Neural progenitor cell (in vitro differentiated cells): Measurements from ENCODE around the gene MN1. TPM values are rescaled to one million over a fixed set of nuclear protein-coding genes. Genes with fewer than 3 reads are reported as not detected.

Experiments
- DNase-seq: peaks from one replicate; pipeline ENCODE4 v3.0.0-alpha.2; 2016; ENCODE audit warnings: low spot score
- H2AFZ ChIP-seq: fragments of 200-600 bp; sonication (generic); replicated peaks from 2 replicates; pipeline ENCODE4 v1.6.1; 2016; ENCODE audit warnings: antibody characterized with exemption
- H3F3A ChIP-seq: fragments of 200-600 bp; sonication (generic); 2 replicates; pipeline ENCODE4 v1.6.1; 2016; ENCODE audit warnings: antibody characterized with exemption, low read depth
- H3K27ac ChIP-seq: fragments of 200-600 bp; sonication (generic); 2 replicates; pipeline ENCODE4 v1.5.1; 2016; ENCODE audit warnings: mild to moderate bottlenecking
- H3K27me3 ChIP-seq: fragments of 200-600 bp; sonication (generic); 2 replicates; pipeline ENCODE4 v1.6.1; 2016; ENCODE audit warnings: mild to moderate bottlenecking, moderate library complexity
- H3K36me3 ChIP-seq: fragments of 200-600 bp; sonication (generic); 2 replicates; pipeline ENCODE4 v1.5.1; 2016
- H3K4me1 ChIP-seq: fragments of 200-600 bp; sonication (generic); 2 replicates; pipeline ENCODE4 v1.6.1; 2016; ENCODE audit warnings: mixed run types
- H3K4me2 ChIP-seq: fragments of 200-600 bp; sonication (generic); 2 replicates; pipeline ENCODE4 v1.6.1; 2016
- H3K4me3 ChIP-seq: fragments of 200-600 bp; sonication (generic); 2 replicates; pipeline ENCODE4 v1.5.1; 2016
- H3K79me2 ChIP-seq: fragments of 200-600 bp; sonication (generic); 2 replicates; pipeline ENCODE4 v1.6.1; 2016; ENCODE audit warnings: low read depth
- H3K9ac ChIP-seq: fragments of 200-600 bp; sonication (generic); 2 replicates; pipeline ENCODE4 v1.6.1; 2016
- H3K9me3 ChIP-seq: fragments of 200-600 bp; sonication (generic); 2 replicates; pipeline ENCODE4 v1.5.1; 2016; ENCODE audit warnings: low read depth
- H4K20me1 ChIP-seq: fragments of 200-600 bp; sonication (generic); 2 replicates; pipeline ENCODE4 v1.6.1; 2016; ENCODE audit warnings: low read depth
- H3K27ac Mint-ChIP-seq: 3 replicates; pipeline ENCODE4 v1.8.0; 2021; ENCODE audit warnings: mixed read lengths
- H3K27me3 Mint-ChIP-seq: 2 replicates; pipeline ENCODE4 v1.8.0; 2022; ENCODE audit warnings: low read depth, mild to moderate bottlenecking, inconsistent platforms, moderate library complexity, mixed read lengths; ENCODE audit not compliant: insufficient read depth
- H3K36me3 Mint-ChIP-seq: 3 replicates; pipeline ENCODE4 v1.8.0; 2021; ENCODE audit warnings: mixed read lengths
- H3K4me1 Mint-ChIP-seq: 3 replicates; pipeline ENCODE4 v1.8.0; 2021; ENCODE audit warnings: mixed read lengths
- H3K4me3 Mint-ChIP-seq: 3 replicates; pipeline ENCODE4 v1.8.0; 2021; ENCODE audit warnings: mild to moderate bottlenecking, moderate library complexity, mixed read lengths
- H3K9me3 Mint-ChIP-seq: 3 replicates; pipeline ENCODE4 v1.8.0; 2020; ENCODE audit warnings: mixed read lengths
- CTCF ChIP-seq: fragments of 200-600 bp; sonication (generic); IDR thresholded peaks from 2 replicates; pipeline ENCODE4 v1.5.1; 2017; ENCODE audit warnings: antibody characterized with exemption, mild to moderate bottlenecking
- EZH2 ChIP-seq: fragments of 200-600 bp; sonication (generic); IDR thresholded peaks from 2 replicates; pipeline ENCODE4 v1.6.1; 2017; ENCODE audit warnings: antibody characterized with exemption, mild to moderate bottlenecking, moderate library complexity
- EZH2phosphoT487 ChIP-seq: fragments of 200-600 bp; sonication (generic); IDR thresholded peaks from 2 replicates; pipeline ENCODE4 v1.6.1; 2017; ENCODE audit warnings: antibody characterized with exemption
- total RNA-seq: library from RNA; depleted of rRNA; stranded (reverse); fragments of >200 nt; gene quantifications from 2 replicates; pipeline ENCODE4 v1.2.3, GENCODE V29; 2015; ENCODE audit warnings: low replicate concordance

MN1 gene
- total RNA-seq, 1 donor from 2014 or later, result 13.3 TPM

DNA sequence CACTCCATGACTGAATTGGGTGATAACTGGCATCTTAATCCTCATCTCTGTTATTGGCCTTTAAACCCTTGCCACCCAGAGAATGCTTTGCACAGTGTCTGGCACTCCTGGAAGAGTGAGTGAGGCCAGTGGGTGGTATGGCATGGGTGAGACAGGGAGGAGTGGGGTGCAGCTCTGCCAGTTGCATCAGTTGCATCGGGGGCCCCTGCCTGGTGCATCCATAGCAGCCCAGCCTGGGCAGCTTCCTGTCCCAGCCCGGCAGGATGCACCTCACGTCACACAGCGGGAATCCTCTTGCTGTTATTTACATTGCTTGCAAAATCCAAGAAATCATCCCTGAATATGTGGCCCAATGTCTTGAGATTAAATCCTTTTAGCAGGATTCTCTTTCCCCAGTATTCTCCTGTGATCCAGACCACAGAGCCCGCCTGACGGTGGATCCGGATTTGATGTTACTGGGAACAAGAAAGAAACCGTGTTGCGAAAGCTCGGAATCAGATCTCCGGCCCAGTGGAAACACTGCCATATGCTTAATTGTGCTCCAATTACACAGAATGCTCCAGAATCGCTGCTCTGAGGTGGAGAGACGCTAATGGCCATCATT is 37.6 kb upstream of the MN1 start:
- Histone ChIP-seq H3K36me3 (no peaks in the 10 kb centered on the region), H3K9me3 (no peaks in the 10 kb centered on the region), H2AFZ (no peak overlapping the region), H3K79me2 (no peaks in the 10 kb centered on the region), H4K20me1 (no peaks in the 10 kb centered on the region), H3K27ac (no peak overlapping the region), H3K4me3 (no peak overlapping the region), H3K27me3 (no peaks in the 10 kb centered on the region), H3K4me2 (no peak overlapping the region), H3K4me1 (peaks cover 3% of the 10 kb centered on the region), H3K9ac (no peak overlapping the region), H3F3A (no peaks in the 10 kb centered on the region)
- peaks cover 8% of the 10 kb centered on the region for H3K9me3 Mint-ChIP-seq
- peaks cover 6% of the 10 kb centered on the region for H3K36me3 Mint-ChIP-seq
- H3K4me3 Mint-ChIP-seq, result no peak overlapping the region
- no peak for TF ChIP-seq CTCF
- no peak for TF ChIP-seq EZH2
- TF ChIP-seq EZH2phosphoT487, result no peak
- peaks cover 11% of the 10 kb centered on the region for H3K27me3 Mint-ChIP-seq
- peaks cover 45% of the 10 kb centered on the region for H3K4me1 Mint-ChIP-seq
- DNase-seq, result no peak
- no peak overlapping the region for H3K27ac Mint-ChIP-seq

GRCh38 chr22:27836181-27836580 is 34.6 kb upstream of the MN1 start:
- H2AFZ ChIP-seq, result no peak overlapping the region
- no peaks in the 10 kb centered on the region for H3K79me2 ChIP-seq
- peaks cover 6% of the 10 kb centered on the region for H3K36me3 Mint-ChIP-seq
- H3K4me1 ChIP-seq, result peaks cover 3% of the 10 kb centered on the region
- no peaks in the 10 kb centered on the region for H3K9me3 ChIP-seq
- peaks cover 32% of the 10 kb centered on the region for H3K4me1 Mint-ChIP-seq
- no peaks in the 10 kb centered on the region for H4K20me1 ChIP-seq
- H3K27ac ChIP-seq, result no peak overlapping the region
- peaks cover 8% of the 10 kb centered on the region for H3K9me3 Mint-ChIP-seq
- no peak overlapping the region for H3K4me2 ChIP-seq
- DNase-seq, result no peak
- no peak overlapping the region for H3K27ac Mint-ChIP-seq
- H3K27me3 Mint-ChIP-seq, result peaks cover 17% of the 10 kb centered on the region
- no peaks in the 10 kb centered on the region for H3K36me3 ChIP-seq
- no peak overlapping the region for H3K4me3 ChIP-seq
- no peak for TF ChIP-seq EZH2phosphoT487
- TF ChIP-seq CTCF, result no peak
- no peak for TF ChIP-seq EZH2
- H3K4me3 Mint-ChIP-seq, result peak overlapping the region; percentile 33
- H3K27me3 ChIP-seq, result no peaks in the 10 kb centered on the region
- H3F3A ChIP-seq, result no peaks in the 10 kb centered on the region
- H3K9ac ChIP-seq, result no peak overlapping the region

- Histone ChIP-seq H3K4me1 (peaks cover 3% of the 10 kb centered on the region), H3K9me3 (no peaks in the 10 kb centered on the region), H3K27ac (no peak overlapping the region), H4K20me1 (no peaks in the 10 kb centered on the region), H3K4me3 (no peak overlapping the region), H3K36me3 (no peaks in the 10 kb centered on the region), H3K9ac (no peak overlapping the region), H2AFZ (no peak overlapping the region), H3K4me2 (no peak overlapping the region), H3K27me3 (no peaks in the 10 kb centered on the region), H3F3A (no peaks in the 10 kb centered on the region), H3K79me2 (no peaks in the 10 kb centered on the region)
- Mint-ChIP-seq H3K27me3 (peaks cover 17% of the 10 kb centered on the region), H3K27ac (peak overlapping the region; percentile 14), H3K36me3 (peaks cover 6% of the 10 kb centered on the region), H3K9me3 (peaks cover 8% of the 10 kb centered on the region), H3K4me1 (peaks cover 34% of the 10 kb centered on the region), H3K4me3 (no peak overlapping the region)
- TF ChIP-seq EZH2 (no peak), CTCF (no peak), EZH2phosphoT487 (no peak)
- DNase-seq, result no peak
These were observed 33.9 kb upstream of the MN1 start for GRCh38 chr22:27835446-27835845.
